Activated T-cell treated with anti-CD3 and anti-CD28 coated beads, Interleukin-2, amount 50 U/mL, for 72 hours (primary cell): ENCODE measurements around the gene ARHGEF40. TPM values are rescaled to one million over a fixed set of nuclear protein-coding genes. Genes with fewer than 3 reads are reported as not detected.

Source experiments
- ATAC-seq, 2 donors: fragments of 150-1000 bp; cut with Tn5 transposase; replicated peaks in 1 of 2; 2 replicates each; pipeline ENCODE4 v1.10.0; 2021; ENCODE audit warnings: moderate library complexity in 2 of 2, mild to moderate bottlenecking in 1 of 2
- DNase-seq, 2 donors: peaks; one replicate each; pipeline ENCODE4 v3.0.0; 2021 to 2022; ENCODE audit warnings: mixed read lengths in 1 of 2
- H3K27ac Mint-ChIP-seq: one replicate; pipeline ENCODE4 v1.8.0; 2022; ENCODE audit warnings: mild to moderate bottlenecking, moderate library complexity, mixed read lengths
- H3K27me3 Mint-ChIP-seq: one replicate; pipeline ENCODE4 v1.8.0; 2022; ENCODE audit warnings: low read depth, mixed read lengths
- H3K36me3 Mint-ChIP-seq, 2 donors: one replicate each; pipeline ENCODE4 v1.8.0; 2022; ENCODE audit warnings: mixed read lengths in 2 of 2, mild to moderate bottlenecking in 1 of 2; ENCODE audit not compliant: insufficient read depth in 2 of 2
- H3K4me1 Mint-ChIP-seq: one replicate; pipeline ENCODE4 v1.8.0; 2022; ENCODE audit warnings: low read depth, mixed read lengths
- H3K4me3 Mint-ChIP-seq, 2 donors: one replicate each; pipeline ENCODE4 v1.8.0; 2022; ENCODE audit warnings: mild to moderate bottlenecking in 2 of 2, mixed read lengths in 2 of 2, moderate library complexity in 2 of 2
- H3K9me3 Mint-ChIP-seq, 2 donors: one replicate each; pipeline ENCODE4 v1.8.0; 2022; ENCODE audit warnings: mixed read lengths in 2 of 2
- total RNA-seq, 2 donors: library from RNA; stranded (reverse); gene quantifications; one replicate each; pipeline ENCODE4 v1.2.3, GENCODE V29; 2022

ARHGEF40 gene
- under 1 TPM; 0.26 to 0.37 TPM for total RNA-seq

DNA sequence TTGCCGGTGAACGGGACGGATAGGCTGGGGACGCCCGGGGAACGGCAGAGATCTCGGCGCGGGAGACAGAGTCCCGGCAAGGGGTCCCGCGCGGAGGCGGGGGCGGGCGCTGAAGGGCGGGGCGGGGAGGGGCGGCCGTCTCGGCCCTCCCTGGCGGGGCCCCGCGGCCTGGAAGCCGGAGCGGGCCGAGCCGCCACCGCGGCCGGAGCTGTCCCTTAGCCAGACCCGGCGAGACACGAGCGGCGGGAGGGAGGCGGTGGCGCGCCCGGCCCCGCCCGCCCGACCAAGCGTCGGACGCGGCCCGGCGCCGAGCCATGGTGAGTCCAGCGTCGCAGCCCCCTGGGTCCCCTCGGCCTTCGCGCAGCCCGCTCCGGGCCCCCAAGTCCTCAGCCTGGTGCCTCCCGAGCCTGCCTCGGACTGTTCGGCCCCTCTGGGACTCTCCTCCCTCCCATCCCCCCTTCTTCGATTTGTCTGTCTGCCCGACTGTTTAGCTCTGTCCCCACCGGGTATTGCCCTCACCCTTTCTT, at the start of gene ARHGEF40:
TSS of gene ARHGEF40 (plus strand) at position 222 of the 527 bp plus-strand sequence. CDS start at position 315, 93 bp downstream.
- H3K27ac Mint-ChIP-seq: no peak within 1 kb of the TSS

DNA sequence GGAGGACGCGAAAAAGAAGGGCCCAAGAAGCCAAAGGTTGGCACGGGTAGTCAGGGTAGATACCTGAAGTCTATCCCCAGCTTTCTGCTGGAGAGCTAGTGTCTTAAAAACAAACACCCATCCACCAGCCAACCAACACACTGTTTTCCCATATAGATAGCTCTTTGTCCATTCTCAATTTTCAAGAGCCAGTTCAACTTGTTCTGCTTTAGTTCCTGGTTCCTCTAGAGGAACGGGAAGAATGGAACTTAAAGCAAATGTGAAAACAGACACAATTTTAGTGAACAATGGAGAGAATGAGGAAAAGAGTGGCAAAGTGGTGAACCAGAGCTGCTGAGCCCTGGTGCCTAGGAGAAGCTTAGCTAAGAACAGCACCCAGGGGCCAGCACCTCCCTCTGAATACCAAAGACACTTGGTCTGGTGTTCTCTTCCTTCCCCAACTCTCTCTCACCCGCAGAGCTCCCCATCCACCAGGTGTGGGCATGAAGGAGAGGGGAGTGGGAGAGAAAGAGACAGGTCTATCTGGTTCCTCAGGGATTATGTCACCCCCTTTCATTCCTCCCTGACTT, 49.0 kb upstream of the ARHGEF40 start:
- Mint-ChIP-seq H3K36me3 (no peaks in the 10 kb centered on the region), H3K27me3 (peaks cover 19% of the 10 kb centered on the region), H3K27ac (no peak overlapping the region), H3K4me3 (no peak overlapping the region), H3K9me3 (no peaks in the 10 kb centered on the region), H3K4me1 (peaks cover 10% of the 10 kb centered on the region)
- no peak for DNase-seq
- ATAC-seq: no peak

More for the DNA sequence above, at the start of gene ARHGEF40:
- Mint-ChIP-seq H3K4me3 (peak within 1 kb of the TSS; percentile 88 to 89), H3K36me3 (no peaks in the 10 kb centered on the region), H3K9me3 (no peaks in the 10 kb centered on the region), H3K27me3 (peaks cover 80% of the 10 kb centered on the region), H3K4me1 (peaks cover 34% of the 10 kb centered on the region)
- ATAC-seq (peak; percentile 35 to 44), DNase-seq (peak; percentile 34 to 52)

DNA sequence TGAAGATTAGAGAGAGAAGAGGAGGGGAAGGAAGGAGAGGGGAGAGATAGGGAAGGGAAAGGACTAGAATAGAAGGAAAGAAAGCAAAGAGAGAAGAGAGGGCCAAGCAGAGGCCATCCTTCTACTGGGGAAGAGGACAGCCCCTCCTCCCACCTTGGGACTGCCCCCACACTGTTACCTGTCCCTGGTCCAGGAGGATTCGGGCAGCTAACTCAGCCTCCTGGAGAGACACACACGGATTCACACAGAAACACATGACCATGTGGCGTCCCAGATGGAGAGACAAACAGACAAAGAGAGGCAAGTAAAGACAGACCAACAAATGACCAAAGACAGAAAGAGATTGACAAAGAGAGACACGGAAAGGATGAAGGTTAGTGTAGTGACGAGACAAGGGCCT, 47.4 kb upstream of the ARHGEF40 start:
- Mint-ChIP-seq H3K27ac (no peak overlapping the region), H3K4me1 (peaks cover 10% of the 10 kb centered on the region), H3K9me3 (no peaks in the 10 kb centered on the region), H3K4me3 (peak overlapping the region in 1 of 2 donors; percentile 0), H3K36me3 (no peaks in the 10 kb centered on the region), H3K27me3 (peaks cover 19% of the 10 kb centered on the region)
- ATAC-seq (no peak), DNase-seq (no peak)

GRCh38 chr14:21023174-21023573, 46.9 kb upstream of the ARHGEF40 start:
- H3K9me3 Mint-ChIP-seq: no peaks in the 10 kb centered on the region
- H3K4me3 Mint-ChIP-seq: no peak overlapping the region

GRCh38 chr14:21023817-21024584, 46.1 kb upstream of the ARHGEF40 start:
- DNase-seq (peak; percentile 16 to 22), ATAC-seq (peak in 1 of 2 donors; percentile 29)
- Mint-ChIP-seq H3K27ac (no peak overlapping the region), H3K36me3 (no peaks in the 10 kb centered on the region), H3K4me1 (peaks cover 10% of the 10 kb centered on the region), H3K27me3 (peaks cover 19% of the 10 kb centered on the region), H3K4me3 (peak overlapping the region; percentile 85 to 89), H3K9me3 (no peaks in the 10 kb centered on the region)

More at GRCh38 chr14:21023174-21023573, 46.9 kb upstream of the ARHGEF40 start:
- H3K4me1 Mint-ChIP-seq: peaks cover 10% of the 10 kb centered on the region
- no peak for DNase-seq
- ATAC-seq: no peak
- no peaks in the 10 kb centered on the region for H3K36me3 Mint-ChIP-seq
- peaks cover 19% of the 10 kb centered on the region for H3K27me3 Mint-ChIP-seq
- H3K27ac Mint-ChIP-seq: no peak overlapping the region

DNA sequence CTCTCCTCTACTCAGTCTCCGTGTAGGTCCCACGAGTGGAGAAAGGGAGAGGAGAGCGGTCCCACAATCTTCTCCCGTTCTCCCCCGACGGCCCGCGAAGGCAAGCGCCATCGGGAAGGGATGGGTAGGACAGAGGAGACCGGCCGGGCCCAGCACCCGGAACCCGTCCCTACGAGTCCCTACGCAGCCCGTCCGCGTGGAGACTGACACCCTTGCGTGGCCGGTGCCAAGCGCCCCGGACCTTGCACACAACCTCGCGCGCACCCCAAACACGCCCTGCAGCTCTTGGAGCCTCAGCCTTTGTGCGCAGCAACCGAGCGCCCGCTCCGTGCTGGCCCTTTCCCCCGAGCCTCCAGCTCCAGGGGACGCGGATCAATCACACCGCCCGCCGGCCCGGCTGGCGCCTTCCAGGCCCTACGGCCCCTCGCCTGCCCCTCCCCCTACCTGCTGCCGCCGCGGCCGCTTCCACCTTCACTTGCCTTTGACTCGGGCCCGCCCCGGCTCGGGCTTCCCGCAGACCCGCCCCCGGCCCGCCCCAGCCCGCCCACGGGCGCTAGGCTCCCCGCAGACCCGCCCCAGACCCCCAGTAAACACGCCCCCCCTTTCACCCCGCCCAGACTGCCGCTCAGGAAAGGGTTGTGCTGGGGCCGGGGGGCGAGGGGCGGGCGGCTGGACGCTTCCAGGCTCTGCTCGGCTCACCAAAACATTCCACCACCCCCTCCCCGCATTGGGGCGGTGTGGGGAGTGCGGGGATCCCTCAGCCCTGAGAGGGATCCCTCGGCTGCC, 45.3 kb upstream of the ARHGEF40 start, which contains the start of gene NDRG2:
TSS of gene NDRG2 (minus strand) at position 477 of the 786 bp plus-strand sequence. CDS start 1,746 bp downstream, outside the sequence.
- Mint-ChIP-seq H3K36me3 (no peaks in the 10 kb centered on the region), H3K4me1 (peaks cover 10% of the 10 kb centered on the region), H3K4me3 (peak within 1 kb of the TSS; percentile 85 to 89), H3K27me3 (peaks cover 19% of the 10 kb centered on the region), H3K27ac (no peak within 1 kb of the TSS), H3K9me3 (no peaks in the 10 kb centered on the region)
- ATAC-seq (peak; percentile 87 to 88), DNase-seq (peak; percentile 73 to 76)

- no peak for DNase-seq
- Mint-ChIP-seq H3K36me3 (no peaks in the 10 kb centered on the region), H3K4me3 (peak overlapping the region; percentile 62 to 85), H3K4me1 (peaks cover 10% of the 10 kb centered on the region), H3K27ac (no peak overlapping the region), H3K27me3 (peaks cover 19% of the 10 kb centered on the region), H3K9me3 (no peaks in the 10 kb centered on the region)
- ATAC-seq: peak in 1 of 2 donors; percentile 6
These were observed 44.5 kb upstream of the ARHGEF40 start for GRCh38 chr14:21025371-21026273.

GRCh38 chr14:21026274-21026987, 43.7 kb upstream of the ARHGEF40 start:
- ATAC-seq (no peak), DNase-seq (no peak)
- Mint-ChIP-seq H3K4me3 (no peak overlapping the region), H3K4me1 (peaks cover 10% of the 10 kb centered on the region), H3K36me3 (no peaks in the 10 kb centered on the region), H3K9me3 (no peaks in the 10 kb centered on the region), H3K27ac (no peak overlapping the region), H3K27me3 (peaks cover 19% of the 10 kb centered on the region)

GRCh38 chr14:21026988-21027315, 43.2 kb upstream of the ARHGEF40 start:
- DNase-seq (no peak), ATAC-seq (no peak)
- no peak overlapping the region for H3K27ac Mint-ChIP-seq
- no peak overlapping the region for H3K4me3 Mint-ChIP-seq
- peaks cover 19% of the 10 kb centered on the region for H3K27me3 Mint-ChIP-seq
- no peaks in the 10 kb centered on the region for H3K9me3 Mint-ChIP-seq
- no peaks in the 10 kb centered on the region for H3K36me3 Mint-ChIP-seq
- H3K4me1 Mint-ChIP-seq: peaks cover 10% of the 10 kb centered on the region

- Mint-ChIP-seq H3K27ac (no peak within 1 kb of the TSS), H3K36me3 (no peaks in the 10 kb centered on the region), H3K4me3 (no peak within 1 kb of the TSS), H3K27me3 (no peaks in the 10 kb centered on the region), H3K4me1 (no peaks in the 10 kb centered on the region), H3K9me3 (no peaks in the 10 kb centered on the region)
- DNase-seq (no peak), ATAC-seq (no peak)
These were observed 40.2 kb upstream of the ARHGEF40 start, which contains the start of gene TPPP2 for GRCh38 chr14:21029917-21030316. TSS of gene TPPP2 (plus strand) at chr14:21030217. CDS start at chr14:21030582, 365 bp downstream.

DNA sequence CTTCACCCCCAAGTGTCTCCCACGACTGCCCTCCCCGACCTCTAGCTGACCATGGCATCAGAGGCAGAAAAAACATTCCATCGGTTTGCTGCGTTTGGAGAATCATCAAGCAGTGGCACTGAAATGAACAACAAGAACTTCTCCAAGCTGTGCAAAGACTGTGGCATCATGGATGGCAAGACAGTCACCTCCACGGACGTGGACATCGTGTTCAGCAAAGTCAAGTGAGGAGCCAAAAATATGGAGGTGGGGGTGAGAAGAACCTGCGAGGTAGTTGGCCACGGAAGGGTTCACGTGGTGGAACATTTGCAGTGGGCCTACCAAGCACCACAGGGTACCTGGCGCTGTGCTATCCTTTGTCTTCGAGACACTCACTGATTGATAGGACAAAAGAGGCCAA, 39.6 kb upstream of the ARHGEF40 start:
- Mint-ChIP-seq H3K9me3 (no peaks in the 10 kb centered on the region), H3K4me1 (no peaks in the 10 kb centered on the region), H3K27me3 (no peaks in the 10 kb centered on the region), H3K4me3 (no peak overlapping the region), H3K36me3 (no peaks in the 10 kb centered on the region), H3K27ac (no peak overlapping the region)
- ATAC-seq: no peak
- DNase-seq: no peak
